H1 (cell line): ENCODE results near the gene ATP6V0D1. TPM values are rescaled to one million over a fixed set of nuclear protein-coding genes. Genes with fewer than 3 reads are reported as not detected.

Experiments
- CREB1 ChIP-seq: IDR thresholded peaks from 2 replicates; pipeline ENCODE4 v1.6.1; 2012; ENCODE audit warnings: inconsistent platforms
- PHF8 ChIP-seq: fragments of 200-600 bp; sonication (generic); conservative IDR thresholded peaks from 2 replicates; pipeline ENCODE4 v1.7.1; 2012; ENCODE audit warnings: low read depth, mild to moderate bottlenecking, inconsistent platforms, low read length, moderate library complexity
- polyA plus RNA-seq, 7 experiments: library from polyadenylated mRNA; depleted of rRNA in 3 of 7; stranded (reverse) in 5 of 7; unstranded in 2 of 7; fragments of >200 nt in 5 of 7; fragments of 200-250 nt in 2 of 7; gene quantifications; 1 replicate in 5 of 7; 2 replicates in 1 of 7; 4 replicates in 1 of 7; pipeline versions ENCODE4 v1.2.1 to v1.2.3, GENCODE V29; 2011 to 2013; ENCODE audit warnings: missing spikeins in 2 of 7, mixed read lengths in 2 of 7
- total RNA-seq: library from RNA; stranded (reverse); fragmentation: NEBNext Ultra II Directional; extraction: Animal tissue kit (Norgen Biotek cat#: 25700); gene quantifications from 2 replicates; pipeline ENCODE4 v1.2.1, GENCODE V29; 2021

The ATP6V0D1 gene
- total and polyA plus RNA-seq, 2 of the 8 experiments (the other 6 are each of a cell fraction or from before 2014, with no cell fraction given), result 47.3 to 134 TPM

- TF ChIP-seq CREB1, result no peak
- TF ChIP-seq PHF8, result no peak
Observed at GRCh38 chr16:67426022-67426421, 54.9 kb downstream of the ATP6V0D1 start (continued).
